Activated naive CD4-positive, alpha-beta T cell treated with anti-CD3 and anti-CD28 coated beads, Interleukin-2, amount 50 U/mL, for 72 hours (primary cell): Measurements from ENCODE around the gene AKNA. TPM values are rescaled to one million over a fixed set of nuclear protein-coding genes. Genes with fewer than 3 reads are reported as not detected.

ENCODE experiments used
- ATAC-seq, 2 donors: fragments of 150-1000 bp; cut with Tn5 transposase; 2 replicates each; pipeline ENCODE4 v1.10.0; 2021; ENCODE audit warnings: mild to moderate bottlenecking in 2 of 2, moderate library complexity in 2 of 2
- DNase-seq, 2 donors: peaks; one replicate each; pipeline ENCODE4 v3.0.0; 2021 to 2022; ENCODE audit warnings: low spot score in 2 of 2
- H3K27ac Mint-ChIP-seq, 2 donors: one replicate each; pipeline ENCODE4 v1.8.0; 2022; ENCODE audit warnings: mild to moderate bottlenecking in 2 of 2, mixed read lengths in 2 of 2
- H3K36me3 Mint-ChIP-seq, 2 donors: one replicate each; pipeline ENCODE4 v1.8.0; 2022; ENCODE audit warnings: mixed read lengths in 2 of 2
- H3K9me3 Mint-ChIP-seq, 2 donors: one replicate each; pipeline ENCODE4 v1.8.0; 2022; ENCODE audit warnings: mixed read lengths in 2 of 2
- total RNA-seq, 2 donors: library from RNA; stranded (reverse); gene quantifications; one replicate each; pipeline ENCODE4 v1.2.3, GENCODE V29; 2022

AKNA gene
- total RNA-seq, 2 donors from 2014 or later = 165 to 174 TPM

- no peak for ATAC-seq
- Mint-ChIP-seq H3K36me3 (no peaks in the 10 kb centered on the region), H3K9me3 (no peaks in the 10 kb centered on the region)
Observed at GRCh38 chr9:114421147-114421546, 33.4 kb upstream of the AKNA start.

DNA sequence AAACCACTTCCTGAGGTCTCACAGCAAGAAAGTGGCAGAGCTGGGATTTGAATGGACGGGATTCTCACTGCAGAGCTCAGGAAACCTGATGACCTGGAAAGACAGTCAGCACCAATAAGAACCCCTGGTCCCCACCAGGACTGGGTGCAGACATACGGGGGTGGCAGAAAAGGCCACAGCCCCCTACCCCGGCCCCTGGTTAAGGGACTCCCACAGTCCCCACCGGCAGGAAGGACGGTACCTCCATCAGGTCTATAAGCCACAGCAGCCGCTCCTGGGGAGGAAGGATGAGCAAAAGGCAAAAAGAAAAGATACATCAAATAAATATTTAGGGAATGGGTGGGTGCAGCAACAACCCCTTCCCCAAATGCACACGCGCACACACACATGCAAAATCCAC, 32.0 kb upstream of the AKNA start:
- H3K27ac Mint-ChIP-seq = no peak overlapping the region
- H3K9me3 Mint-ChIP-seq = no peaks in the 10 kb centered on the region
- H3K36me3 Mint-ChIP-seq = no peaks in the 10 kb centered on the region
- DNase-seq (no peak), ATAC-seq (no peak)

More at GRCh38 chr9:114421147-114421546, 33.4 kb upstream of the AKNA start:
- H3K27ac Mint-ChIP-seq = no peak overlapping the region
- DNase-seq = no peak

DNA sequence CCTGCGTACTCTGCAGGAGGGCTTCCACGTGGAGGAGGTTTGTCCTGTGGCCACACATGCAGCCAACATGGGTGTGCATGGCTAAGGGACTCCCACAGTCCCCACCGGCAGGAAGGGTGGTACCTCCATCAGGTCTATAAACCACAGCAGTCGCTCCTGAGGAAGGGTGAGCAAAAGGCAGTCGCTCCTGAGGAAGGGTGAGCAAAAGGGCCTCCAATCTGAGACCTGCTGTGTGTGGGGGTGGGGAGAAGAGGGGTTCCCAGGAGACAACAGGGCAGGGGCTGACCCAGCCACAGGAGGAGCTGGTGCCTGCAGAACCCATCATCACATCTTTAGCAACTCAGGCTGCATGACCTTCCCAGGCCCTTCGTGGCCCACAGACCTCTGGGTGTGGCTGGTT, 30.3 kb upstream of the AKNA start:
- Mint-ChIP-seq H3K36me3 (no peaks in the 10 kb centered on the region), H3K9me3 (no peaks in the 10 kb centered on the region), H3K27ac (no peak overlapping the region)
- DNase-seq (no peak), ATAC-seq (no peak)

- Mint-ChIP-seq H3K27ac (no peak overlapping the region), H3K36me3 (no peaks in the 10 kb centered on the region), H3K9me3 (no peaks in the 10 kb centered on the region)
- no peak for DNase-seq
- no peak for ATAC-seq
Observed at GRCh38 chr9:114417511-114417910, 29.7 kb upstream of the AKNA start.

GRCh38 chr9:114416906-114417305, 29.1 kb upstream of the AKNA start:
- ATAC-seq (no peak), DNase-seq (no peak)
- Mint-ChIP-seq H3K9me3 (no peaks in the 10 kb centered on the region), H3K36me3 (no peaks in the 10 kb centered on the region), H3K27ac (peak overlapping the region; percentile 53 to 62)

GRCh38 chr9:114416290-114416689, 28.5 kb upstream of the AKNA start:
- Mint-ChIP-seq H3K27ac (peak overlapping the region in 1 of 2 donors; percentile 53), H3K9me3 (no peaks in the 10 kb centered on the region), H3K36me3 (no peaks in the 10 kb centered on the region)
- no peak for DNase-seq
- ATAC-seq = no peak

GRCh38 chr9:114414346-114414745, 26.6 kb upstream of the AKNA start:
- ATAC-seq = no peak
- Mint-ChIP-seq H3K9me3 (no peaks in the 10 kb centered on the region), H3K36me3 (no peaks in the 10 kb centered on the region), H3K27ac (no peak overlapping the region)
- DNase-seq = no peak

- H3K36me3 Mint-ChIP-seq = no peaks in the 10 kb centered on the region
- DNase-seq = no peak
- no peaks in the 10 kb centered on the region for H3K9me3 Mint-ChIP-seq
- no peak for ATAC-seq
- H3K27ac Mint-ChIP-seq = no peak overlapping the region
Observed at GRCh38 chr9:114413861-114414301, 26.1 kb upstream of the AKNA start.

DNA sequence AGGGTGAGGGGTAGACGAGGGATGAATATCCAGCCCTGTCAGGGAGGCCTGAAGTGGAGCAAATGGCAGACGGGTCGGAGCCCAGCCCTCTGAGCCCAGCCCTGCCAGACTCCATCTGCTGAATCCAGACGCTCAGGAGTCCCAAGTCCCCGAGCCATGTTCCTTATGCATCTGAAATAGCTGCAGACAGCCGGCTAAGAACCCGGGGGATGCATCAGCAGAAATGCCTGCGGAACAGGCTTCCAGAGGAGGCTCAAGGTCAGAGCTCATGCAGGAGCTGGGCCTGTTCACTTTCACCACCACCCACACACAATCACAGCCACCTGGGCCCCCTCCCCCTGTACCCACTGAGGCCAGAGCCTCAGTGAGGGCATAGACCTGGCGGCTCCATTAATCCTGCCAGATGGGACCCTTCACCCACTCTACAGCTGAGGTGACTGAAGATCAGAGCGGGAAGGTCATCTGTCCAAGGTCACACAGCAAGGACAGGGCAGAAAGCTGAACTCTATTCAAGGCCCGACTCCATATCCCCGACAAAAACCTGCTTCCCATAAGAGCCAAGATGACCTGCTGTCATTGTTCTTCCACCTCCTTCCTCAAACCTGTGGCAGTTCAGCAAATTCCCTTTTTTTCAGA, 24.4 kb upstream of the AKNA start:
- DNase-seq (no peak), ATAC-seq (no peak)
- H3K36me3 Mint-ChIP-seq = no peaks in the 10 kb centered on the region
- no peaks in the 10 kb centered on the region for H3K9me3 Mint-ChIP-seq
- no peak overlapping the region for H3K27ac Mint-ChIP-seq

- no peaks in the 10 kb centered on the region for H3K9me3 Mint-ChIP-seq
- ATAC-seq (no peak), DNase-seq (no peak)
- H3K27ac Mint-ChIP-seq = no peak overlapping the region
- H3K36me3 Mint-ChIP-seq = no peaks in the 10 kb centered on the region
Observed at GRCh38 chr9:114411452-114411851, 23.7 kb upstream of the AKNA start.

GRCh38 chr9:114410910-114411309, 23.1 kb upstream of the AKNA start:
- no peak for ATAC-seq
- H3K27ac Mint-ChIP-seq = no peak overlapping the region

GRCh38 chr9:114409842-114410241, 22.1 kb upstream of the AKNA start:
- Mint-ChIP-seq H3K36me3 (no peaks in the 10 kb centered on the region), H3K27ac (peak overlapping the region in 1 of 2 donors; percentile 16), H3K9me3 (no peaks in the 10 kb centered on the region)
- DNase-seq (no peak), ATAC-seq (no peak)

More at GRCh38 chr9:114410910-114411309, 23.1 kb upstream of the AKNA start:
- H3K36me3 Mint-ChIP-seq = no peaks in the 10 kb centered on the region
- no peak for DNase-seq
- H3K9me3 Mint-ChIP-seq = no peaks in the 10 kb centered on the region

GRCh38 chr9:114409103-114409780, 21.5 kb upstream of the AKNA start:
- DNase-seq (no peak), ATAC-seq (no peak)
- no peak overlapping the region for H3K27ac Mint-ChIP-seq
- H3K9me3 Mint-ChIP-seq = no peaks in the 10 kb centered on the region
- no peaks in the 10 kb centered on the region for H3K36me3 Mint-ChIP-seq

GRCh38 chr9:114408645-114409044, 20.9 kb upstream of the AKNA start:
- Mint-ChIP-seq H3K27ac (peak overlapping the region in 1 of 2 donors; percentile 60), H3K36me3 (no peaks in the 10 kb centered on the region), H3K9me3 (no peaks in the 10 kb centered on the region)
- ATAC-seq (no peak), DNase-seq (no peak)

GRCh38 chr9:114407889-114408288, 20.1 kb upstream of the AKNA start:
- ATAC-seq = no peak
- Mint-ChIP-seq H3K9me3 (no peaks in the 10 kb centered on the region), H3K27ac (peak overlapping the region in 1 of 2 donors; percentile 60), H3K36me3 (no peaks in the 10 kb centered on the region)
- DNase-seq = no peak

DNA sequence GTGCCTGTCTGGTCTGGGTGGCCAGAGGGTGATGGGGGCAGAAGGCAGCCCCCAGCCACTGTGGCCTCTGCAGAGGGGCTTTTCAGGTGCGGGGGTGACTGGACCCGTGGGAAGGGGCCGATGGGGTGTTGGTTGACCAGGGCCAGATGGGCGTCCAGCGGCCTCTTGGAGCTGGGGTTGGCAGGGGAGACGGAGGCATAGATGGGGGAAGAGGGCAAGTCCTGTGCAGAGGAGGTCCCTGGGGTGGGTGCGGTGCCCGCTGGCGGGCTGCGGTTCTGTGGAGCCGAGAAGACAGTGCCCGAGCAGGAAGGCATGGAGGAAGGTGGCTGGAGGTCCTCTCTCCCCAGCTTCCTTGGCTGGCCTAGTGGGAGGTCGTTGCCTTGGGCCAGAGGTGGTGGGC, 18.7 kb upstream of the AKNA start:
- H3K9me3 Mint-ChIP-seq = no peaks in the 10 kb centered on the region

GRCh38 chr9:114405294-114406034, 17.7 kb upstream of the AKNA start:
- Mint-ChIP-seq H3K36me3 (no peaks in the 10 kb centered on the region), H3K9me3 (no peaks in the 10 kb centered on the region), H3K27ac (peak overlapping the region in 1 of 2 donors; percentile 70)
- DNase-seq (peak; percentile 77 to 79), ATAC-seq (peak; percentile 96)

More for the DNA sequence above, 18.7 kb upstream of the AKNA start:
- DNase-seq (no peak), ATAC-seq (no peak)
- no peak overlapping the region for H3K27ac Mint-ChIP-seq
- no peaks in the 10 kb centered on the region for H3K36me3 Mint-ChIP-seq
